Uterus (tissue), 4 donors: ENCODE data around the gene PSPN. TPM values are rescaled to one million over a fixed set of nuclear protein-coding genes. Genes with fewer than 3 reads are reported as not detected.
"Not testable (repeated sequence)": the region's sequence is repeated elsewhere in the genome, so short reads cannot be mapped to it uniquely, and the experiment has no call there.

Experiments used
- DNase-seq, 2 donors: peaks; one replicate each; pipeline ENCODE4 v3.0.0-alpha.2; 2019 to 2020
- H3K27ac ChIP-seq, 2 donors: fragments of 200-600 bp; sonication (generic); 1 replicate in 1 of 2; 2 replicates in 1 of 2; pipeline ENCODE4 v1.5.1; 2016 to 2018
- H3K27me3 ChIP-seq, 2 donors: fragments of 200-600 bp; sonication (generic); one replicate each; pipeline ENCODE4 v1.5.1; 2018 to 2019; ENCODE audit warnings: control low read depth in 1 of 2
- H3K36me3 ChIP-seq, 2 donors: fragments of 200-600 bp; sonication (generic); one replicate each; pipeline ENCODE4 v1.5.1; 2019; ENCODE audit warnings: control low read depth in 1 of 2
- H3K4me1 ChIP-seq, 2 donors: fragments of 200-600 bp; sonication (generic); one replicate each; pipeline ENCODE4 v1.5.1; 2018 to 2019; ENCODE audit warnings: control low read depth in 1 of 2
- H3K4me3 ChIP-seq, 2 donors: fragments of 200-600 bp; sonication (generic); 1 replicate in 1 of 2; 2 replicates in 1 of 2; pipeline ENCODE4 v1.5.1; 2018 to 2019; ENCODE audit warnings: mild to moderate bottlenecking in 1 of 2
- H3K9me3 ChIP-seq, 2 donors: fragments of 200-600 bp; sonication (generic); one replicate each; pipeline ENCODE4 v1.5.1; 2019; ENCODE audit warnings: control low read depth in 1 of 2
- POLR2A ChIP-seq, 2 donors: fragments of 450-650 bp; IDR thresholded peaks; one replicate each; pipeline ENCODE4 v1.6.1; 2016; ENCODE audit warnings: antibody characterized with exemption in 2 of 2, mild to moderate bottlenecking in 1 of 2, moderate library complexity in 1 of 2
- intact Hi-C: fragments of 100-400 bp; cut with DNase I; formaldehyde crosslinking; loops from one replicate; pipeline ENCODE4 v1.15.1; 2023; ENCODE audit warnings: low total_unique reads
- total RNA-seq, 4 donors: library from RNA; depleted of rRNA in 3 of 4; stranded (reverse); fragments of >200 nt in 3 of 4; gene quantifications; one replicate each; pipeline versions ENCODE4 v1.1.0 to v1.2.4, GENCODE V29; 2014 to 2023
- TF ChIP-seq, protein P1 (sequence below), 4 experiments: fragments of 200-600 bp in 2 of 4; fragments of 450-650 bp in 2 of 4; sonication (generic) in 2 of 4; IDR thresholded peaks; one replicate each; pipeline ENCODE4 v1.5.1; 2016 to 2019; ENCODE audit warnings: antibody characterized with exemption in 4 of 4, mild to moderate bottlenecking in 2 of 4, moderate library complexity in 1 of 4
- donor health status: DM: yes; HTN: yes; CAD: no.

PSPN gene
- total RNA-seq, 4 donors from 2014 or later, result 0.26 to 2.2 (median 1.8) TPM; not detected in 1

DNA sequence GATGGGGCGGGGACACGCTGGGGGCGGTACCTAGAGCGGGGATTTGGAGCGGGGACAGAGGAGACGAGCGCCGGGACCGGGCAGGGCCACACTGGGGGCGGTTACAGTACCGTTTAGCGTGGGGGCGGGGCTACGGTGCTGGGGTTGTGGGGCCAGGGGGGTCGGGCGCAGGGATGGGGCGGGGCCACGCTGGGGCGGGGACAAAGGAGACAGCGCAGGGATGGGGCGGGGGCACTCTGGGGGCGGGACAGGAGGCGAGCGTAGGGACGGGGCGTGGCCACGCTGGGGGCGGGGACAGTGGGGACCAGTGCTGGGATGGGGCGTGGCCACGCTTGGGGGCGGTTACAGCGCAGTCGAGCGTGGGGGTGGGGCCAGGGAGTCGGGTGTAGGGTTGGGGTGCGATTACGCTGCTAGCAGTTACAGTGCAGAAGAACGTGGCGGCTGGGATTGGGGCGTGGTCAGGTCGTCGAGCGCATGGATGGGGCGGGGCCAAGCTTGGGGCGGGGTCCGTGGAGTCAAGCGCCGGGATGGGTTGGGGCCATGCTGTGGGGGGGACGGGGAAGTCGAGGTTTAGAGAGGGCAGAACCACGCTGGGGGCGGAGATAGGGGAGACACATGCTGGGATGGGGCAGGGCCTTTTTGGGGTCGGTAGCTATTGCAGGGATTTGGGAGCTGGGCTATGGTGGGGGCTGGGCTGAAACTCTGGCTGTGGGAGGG lies 2.5 kb downstream of the PSPN start:
- Histone ChIP-seq H3K36me3 (no peaks in the 10 kb centered on the region), H3K27me3 (no peaks in the 10 kb centered on the region), H3K4me3 (peak overlapping the region; percentile 96), H3K9me3 (no peaks in the 10 kb centered on the region), H3K27ac (peak overlapping the region; percentile 97 to 100), H3K4me1 (peaks cover 0 to 9% of the 10 kb centered on the region in 2 donors)
- intact Hi-C loops, result no loop called here
- peak; percentile 99 for DNase-seq
- no peak for TF ChIP-seq POLR2A (IDR thresholded peaks at IDR 0.05)
- TF ChIP-seq, protein P1, sequence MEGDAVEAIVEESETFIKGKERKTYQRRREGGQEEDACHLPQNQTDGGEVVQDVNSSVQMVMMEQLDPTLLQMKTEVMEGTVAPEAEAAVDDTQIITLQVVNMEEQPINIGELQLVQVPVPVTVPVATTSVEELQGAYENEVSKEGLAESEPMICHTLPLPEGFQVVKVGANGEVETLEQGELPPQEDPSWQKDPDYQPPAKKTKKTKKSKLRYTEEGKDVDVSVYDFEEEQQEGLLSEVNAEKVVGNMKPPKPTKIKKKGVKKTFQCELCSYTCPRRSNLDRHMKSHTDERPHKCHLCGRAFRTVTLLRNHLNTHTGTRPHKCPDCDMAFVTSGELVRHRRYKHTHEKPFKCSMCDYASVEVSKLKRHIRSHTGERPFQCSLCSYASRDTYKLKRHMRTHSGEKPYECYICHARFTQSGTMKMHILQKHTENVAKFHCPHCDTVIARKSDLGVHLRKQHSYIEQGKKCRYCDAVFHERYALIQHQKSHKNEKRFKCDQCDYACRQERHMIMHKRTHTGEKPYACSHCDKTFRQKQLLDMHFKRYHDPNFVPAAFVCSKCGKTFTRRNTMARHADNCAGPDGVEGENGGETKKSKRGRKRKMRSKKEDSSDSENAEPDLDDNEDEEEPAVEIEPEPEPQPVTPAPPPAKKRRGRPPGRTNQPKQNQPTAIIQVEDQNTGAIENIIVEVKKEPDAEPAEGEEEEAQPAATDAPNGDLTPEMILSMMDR (IDR thresholded peaks at IDR 0.05), result no peak

DNA sequence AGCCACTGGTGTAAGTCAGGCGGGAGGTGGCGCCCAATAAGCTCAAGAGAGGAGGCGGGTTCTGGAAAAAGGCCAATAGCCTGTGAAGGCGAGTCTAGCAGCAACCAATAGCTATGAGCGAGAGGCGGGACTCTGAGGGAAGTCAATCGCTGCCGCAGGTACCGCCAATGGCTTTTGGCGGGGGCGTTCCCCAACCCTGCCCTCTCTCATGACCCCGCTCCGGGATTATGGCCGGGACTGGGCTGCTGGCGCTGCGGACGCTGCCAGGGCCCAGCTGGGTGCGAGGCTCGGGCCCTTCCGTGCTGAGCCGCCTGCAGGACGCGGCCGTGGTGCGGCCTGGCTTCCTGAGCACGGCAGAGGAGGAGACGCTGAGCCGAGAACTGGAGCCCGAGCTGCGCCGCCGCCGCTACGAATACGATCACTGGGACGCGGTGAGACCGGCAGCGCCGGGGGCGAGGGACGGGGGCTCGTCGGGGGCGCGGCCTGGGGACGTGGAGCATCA lies 3.1 kb downstream of the PSPN start, which contains the start of gene ALKBH7:
ALKBH7 (plus strand) TSS at position 201 of the 502 bp plus-strand sequence; CDS start at position 228, 27 bp downstream.
- peak within 1 kb of the TSS; percentile 97 to 100 for H3K27ac ChIP-seq
- peak; percentile 97 to 100 for DNase-seq
- H3K4me3 ChIP-seq, result peak within 1 kb of the TSS; percentile 96
- H3K4me1 ChIP-seq, result peaks cover 0 to 9% of the 10 kb centered on the region in 2 donors
- intact Hi-C loops, result no loop called here
- H3K9me3 ChIP-seq, result no peaks in the 10 kb centered on the region
- TF ChIP-seq POLR2A (IDR thresholded peaks at IDR 0.05), result peak in 1 of 2 donors; percentile 69
- TF ChIP-seq, protein P1 (IDR thresholded peaks at IDR 0.05), result peak in 1 of 4 experiments; percentile 9
- no peaks in the 10 kb centered on the region for H3K36me3 ChIP-seq
- H3K27me3 ChIP-seq, result no peaks in the 10 kb centered on the region

DNA sequence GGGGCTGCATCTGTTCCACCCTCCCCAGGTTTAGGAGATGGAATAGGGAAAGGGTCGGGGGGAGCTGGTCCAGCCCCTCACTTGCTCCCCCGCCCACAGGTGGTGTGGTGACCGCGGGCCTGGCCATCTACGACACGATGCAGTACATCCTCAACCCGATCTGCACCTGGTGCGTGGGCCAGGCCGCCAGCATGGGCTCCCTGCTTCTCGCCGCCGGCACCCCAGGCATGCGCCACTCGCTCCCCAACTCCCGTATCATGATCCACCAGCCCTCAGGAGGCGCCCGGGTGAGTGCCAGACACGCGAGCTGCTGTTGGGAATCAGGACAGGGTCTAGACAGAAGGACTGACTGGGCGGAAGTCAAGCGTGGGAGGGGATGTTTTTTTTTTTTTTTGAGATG lies 11.4 kb downstream of the PSPN start:
- TF ChIP-seq, protein P1 (IDR thresholded peaks at IDR 0.05), result no peak
- no peak for TF ChIP-seq POLR2A (IDR thresholded peaks at IDR 0.05)
- DNase-seq, result no peak
- no peaks in the 10 kb centered on the region for H3K4me1 ChIP-seq
- intact Hi-C loops, result no loop called here
- no peaks in the 10 kb centered on the region for H3K9me3 ChIP-seq
- H3K36me3 ChIP-seq, result no peaks in the 10 kb centered on the region
- no peak overlapping the region for H3K27ac ChIP-seq
- H3K4me3 ChIP-seq, result no peak overlapping the region
- no peaks in the 10 kb centered on the region for H3K27me3 ChIP-seq

DNA sequence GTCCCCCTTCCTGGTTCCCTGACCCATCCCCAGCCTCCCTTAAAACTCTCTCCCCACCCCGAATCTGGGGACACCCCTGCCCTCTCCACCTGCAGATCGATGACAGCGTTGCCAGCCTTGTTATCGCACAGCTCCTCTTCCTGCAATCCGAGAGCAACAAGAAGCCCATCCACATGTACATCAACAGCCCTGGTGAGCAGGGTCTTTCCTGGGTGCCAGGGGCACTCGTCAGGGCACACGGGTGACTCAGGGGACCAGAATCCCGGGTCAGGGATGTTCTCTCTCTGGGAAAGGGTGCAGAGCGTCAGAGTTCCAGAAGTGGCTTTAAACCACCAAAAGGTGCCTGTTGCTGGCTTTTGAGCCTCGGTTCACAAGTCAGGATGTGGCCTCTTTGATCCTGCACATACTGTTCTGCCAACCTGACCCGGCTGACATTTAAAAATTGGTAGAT lies 13.4 kb downstream of the PSPN start:
- Histone ChIP-seq H3K4me3 (peak overlapping the region; percentile 86 to 100), H3K4me1 (no peaks in the 10 kb centered on the region), H3K9me3 (no peaks in the 10 kb centered on the region), H3K27me3 (no peaks in the 10 kb centered on the region), H3K36me3 (no peaks in the 10 kb centered on the region), H3K27ac (peak overlapping the region; percentile 84 to 93)
- no peak for DNase-seq
- TF ChIP-seq, protein P1 (IDR thresholded peaks at IDR 0.05), result no peak
- no peak for TF ChIP-seq POLR2A (IDR thresholded peaks at IDR 0.05)
- intact Hi-C loops, result no loop called here

DNA sequence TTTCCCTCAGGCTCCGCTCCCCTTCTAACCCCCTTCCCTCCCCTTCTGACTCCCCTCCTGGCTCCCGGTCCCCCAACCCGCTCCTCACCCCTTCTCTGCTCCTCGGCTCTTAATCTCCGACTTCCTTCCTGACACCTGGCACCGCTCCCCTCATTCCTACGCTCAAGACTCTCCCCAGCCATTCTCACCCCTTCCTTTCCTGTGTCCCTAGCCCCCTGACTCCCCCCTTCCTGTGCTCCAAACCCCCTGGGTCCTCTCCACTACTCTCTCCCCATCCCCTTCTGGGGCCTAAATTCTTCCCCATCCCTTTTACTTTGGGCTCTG lies 13.7 kb downstream of the PSPN start:
- TF ChIP-seq POLR2A (IDR thresholded peaks at IDR 0.05), result no peak
- TF ChIP-seq, protein P1 (IDR thresholded peaks at IDR 0.05), result no peak
- peak; percentile 42 to 43 for DNase-seq
- H3K27ac ChIP-seq, result peak overlapping the region; percentile 84 to 93
- intact Hi-C loops, result no loop called here
- no peaks in the 10 kb centered on the region for H3K27me3 ChIP-seq
- H3K4me3 ChIP-seq, result peak overlapping the region; percentile 86 to 100
- H3K36me3 ChIP-seq, result no peaks in the 10 kb centered on the region
- H3K4me1 ChIP-seq, result no peaks in the 10 kb centered on the region
- no peaks in the 10 kb centered on the region for H3K9me3 ChIP-seq

DNA sequence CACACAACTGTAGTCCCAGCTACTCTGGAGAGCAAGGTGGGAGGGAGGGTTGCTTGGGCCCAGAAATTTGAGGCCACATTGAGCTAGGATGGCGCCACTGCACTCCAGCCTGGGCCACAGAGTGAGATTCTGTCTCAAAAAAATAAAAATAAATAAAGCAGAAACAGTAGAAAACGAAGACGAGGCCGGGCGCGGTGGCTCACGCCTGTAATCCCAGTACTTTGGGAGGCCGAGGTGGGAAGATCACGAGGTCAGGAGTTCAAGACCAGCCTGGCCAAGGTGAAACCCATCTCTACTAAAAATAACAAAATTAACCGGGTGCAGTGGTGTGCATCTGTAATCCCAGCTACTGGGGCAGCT lies 14.9 kb downstream of the PSPN start:
- Histone ChIP-seq H3K27ac (peak overlapping the region; percentile 84 to 93), H3K4me3 (peak overlapping the region; percentile 86 to 100)
- H3K36me3 ChIP-seq, H3K9me3 ChIP-seq, DNase-seq, H3K4me1 ChIP-seq, intact Hi-C loops, H3K27me3 ChIP-seq: not testable (repeated sequence)

DNA sequence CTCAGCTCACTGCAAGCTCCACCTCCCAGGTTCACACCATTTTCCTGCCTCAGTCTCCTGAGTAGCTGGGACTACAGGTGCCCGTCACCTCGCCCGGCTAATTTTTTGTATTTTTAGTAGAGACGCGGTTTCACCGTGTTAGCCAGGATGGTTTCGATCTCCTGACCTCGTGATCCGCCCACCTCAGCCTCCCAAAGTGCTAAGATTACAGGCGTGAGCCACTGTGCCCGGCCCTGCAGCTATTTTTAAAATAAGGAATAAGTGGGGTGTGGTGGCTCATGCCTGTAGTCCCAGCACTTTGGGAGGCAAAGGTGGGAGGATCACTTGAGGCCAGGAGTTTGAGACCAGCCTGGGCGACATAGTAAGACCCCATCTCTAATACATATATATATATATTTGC lies 15.3 kb downstream of the PSPN start:
- H3K9me3 ChIP-seq, DNase-seq, H3K4me3 ChIP-seq, intact Hi-C loops, H3K36me3 ChIP-seq, H3K4me1 ChIP-seq, H3K27me3 ChIP-seq, H3K27ac ChIP-seq: not testable (repeated sequence)
